GM19372 (cell line): ENCODE data around the gene SLC39A11.

Source experiments
- ATAC-seq: cut with Tn5 transposase; IDR thresholded peaks from one replicate; pipeline ENCODE4 v1.9.1; 2021; ENCODE audit warnings: mild to moderate bottlenecking, low read depth, moderate library complexity; ENCODE audit not compliant: unreplicated experiment

Gene SLC39A11

GRCh38 chr17:72735048-72735447 lies 357.4 kb downstream of the SLC39A11 start:
- no peak for ATAC-seq

- ATAC-seq, result no peak
Observed at GRCh38 chr17:72734613-72735012, 357.9 kb downstream of the SLC39A11 start.

GRCh38 chr17:72733619-72734282 lies 358.7 kb downstream of the SLC39A11 start:
- peak; percentile 68 for ATAC-seq

GRCh38 chr17:72732893-72733618 lies 359.4 kb downstream of the SLC39A11 start:
- ATAC-seq, result peak; percentile 19

GRCh38 chr17:72730077-72730476 lies 362.4 kb downstream of the SLC39A11 start:
- ATAC-seq, result no peak

GRCh38 chr17:72726936-72727335 lies 365.6 kb downstream of the SLC39A11 start:
- peak; percentile 94 for ATAC-seq

- no peak for ATAC-seq
Observed at GRCh38 chr17:72725433-72726068, 366.9 kb downstream of the SLC39A11 start.

GRCh38 chr17:72724267-72724666 lies 368.2 kb downstream of the SLC39A11 start:
- ATAC-seq, result no peak

GRCh38 chr17:72723711-72724110 lies 368.8 kb downstream of the SLC39A11 start:
- no peak for ATAC-seq

- no peak for ATAC-seq
Observed at GRCh38 chr17:72720494-72720825, 372.0 kb downstream of the SLC39A11 start.

- ATAC-seq, result no peak
Observed at GRCh38 chr17:72719578-72720493, 372.7 kb downstream of the SLC39A11 start.

- ATAC-seq, result no peak
Observed at GRCh38 chr17:72719206-72719577, 373.3 kb downstream of the SLC39A11 start.

GRCh38 chr17:72717676-72718075 lies 374.8 kb downstream of the SLC39A11 start:
- no peak for ATAC-seq

- no peak for ATAC-seq
Observed at GRCh38 chr17:72717276-72717675, 375.2 kb downstream of the SLC39A11 start.

GRCh38 chr17:72715906-72716572 lies 376.4 kb downstream of the SLC39A11 start:
- ATAC-seq, result no peak

GRCh38 chr17:72714357-72714966 lies 378.0 kb downstream of the SLC39A11 start:
- ATAC-seq, result no peak

GRCh38 chr17:72713701-72714100 lies 378.8 kb downstream of the SLC39A11 start:
- ATAC-seq, result no peak

GRCh38 chr17:72711521-72712310 lies 380.8 kb downstream of the SLC39A11 start:
- ATAC-seq, result no peak

- ATAC-seq, result no peak
Observed at GRCh38 chr17:72710834-72711233, 381.7 kb downstream of the SLC39A11 start.
